GM18520 (cell line): ENCODE data around the gene NLRP6.
A peak's percentile ranks its signal among the peaks of the same experiment; 100 is the strongest.
"Not testable (repeated sequence)": the region's sequence is repeated elsewhere in the genome, so short reads cannot be mapped to it uniquely, and the experiment has no call there.

Source experiments
- ATAC-seq: cut with Tn5 transposase; IDR thresholded peaks from one replicate; pipeline ENCODE4 v1.9.1; 2021; ENCODE audit not compliant: unreplicated experiment

Gene NLRP6

DNA sequence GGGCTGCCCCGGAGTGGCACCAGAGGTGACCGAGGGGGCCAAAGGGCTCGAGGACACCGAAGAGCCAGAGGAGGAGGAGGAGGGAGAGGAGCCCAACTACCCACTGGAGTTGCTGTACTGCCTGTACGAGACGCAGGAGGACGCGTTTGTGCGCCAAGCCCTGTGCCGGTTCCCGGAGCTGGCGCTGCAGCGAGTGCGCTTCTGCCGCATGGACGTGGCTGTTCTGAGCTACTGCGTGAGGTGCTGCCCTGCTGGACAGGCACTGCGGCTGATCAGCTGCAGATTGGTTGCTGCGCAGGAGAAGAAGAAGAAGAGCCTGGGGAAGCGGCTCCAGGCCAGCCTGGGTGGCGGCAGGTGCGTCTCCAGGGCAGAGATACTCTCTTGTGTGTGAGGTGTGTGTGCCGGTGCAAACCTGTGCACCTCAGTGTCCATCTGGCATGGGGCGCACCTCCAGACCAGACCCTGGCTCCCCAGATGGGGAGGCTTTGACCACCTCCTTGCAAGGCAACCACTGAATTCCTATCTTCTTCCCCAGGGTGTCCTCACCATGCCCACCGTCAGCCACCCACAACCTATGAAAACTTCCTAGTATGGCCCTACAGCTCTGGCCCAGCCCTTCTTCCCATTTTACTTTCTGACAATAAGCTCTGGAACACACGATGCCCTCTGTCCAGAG, 3.4 kb downstream of the NLRP6 start:
- ATAC-seq: no peak

DNA sequence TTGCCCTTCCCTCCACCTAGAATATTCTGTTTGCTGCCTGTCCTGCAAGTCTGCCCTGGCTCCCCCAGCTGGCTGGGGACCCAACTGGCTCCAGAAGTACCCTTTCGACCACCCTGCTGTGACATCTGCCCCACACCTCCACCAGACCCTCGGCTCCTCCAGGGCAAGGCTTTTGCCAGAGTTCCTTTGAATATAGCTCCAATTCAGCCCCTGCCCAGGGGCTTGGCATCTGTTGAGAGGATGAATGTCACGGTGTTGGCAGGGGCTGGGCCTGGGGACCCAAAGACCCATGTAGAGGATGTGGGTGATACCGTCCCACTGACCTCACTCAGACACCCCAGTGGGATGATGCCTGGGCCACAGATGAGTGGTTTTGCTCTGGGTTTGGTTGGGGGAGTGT, 4.0 kb downstream of the NLRP6 start:
- ATAC-seq: no peak

DNA sequence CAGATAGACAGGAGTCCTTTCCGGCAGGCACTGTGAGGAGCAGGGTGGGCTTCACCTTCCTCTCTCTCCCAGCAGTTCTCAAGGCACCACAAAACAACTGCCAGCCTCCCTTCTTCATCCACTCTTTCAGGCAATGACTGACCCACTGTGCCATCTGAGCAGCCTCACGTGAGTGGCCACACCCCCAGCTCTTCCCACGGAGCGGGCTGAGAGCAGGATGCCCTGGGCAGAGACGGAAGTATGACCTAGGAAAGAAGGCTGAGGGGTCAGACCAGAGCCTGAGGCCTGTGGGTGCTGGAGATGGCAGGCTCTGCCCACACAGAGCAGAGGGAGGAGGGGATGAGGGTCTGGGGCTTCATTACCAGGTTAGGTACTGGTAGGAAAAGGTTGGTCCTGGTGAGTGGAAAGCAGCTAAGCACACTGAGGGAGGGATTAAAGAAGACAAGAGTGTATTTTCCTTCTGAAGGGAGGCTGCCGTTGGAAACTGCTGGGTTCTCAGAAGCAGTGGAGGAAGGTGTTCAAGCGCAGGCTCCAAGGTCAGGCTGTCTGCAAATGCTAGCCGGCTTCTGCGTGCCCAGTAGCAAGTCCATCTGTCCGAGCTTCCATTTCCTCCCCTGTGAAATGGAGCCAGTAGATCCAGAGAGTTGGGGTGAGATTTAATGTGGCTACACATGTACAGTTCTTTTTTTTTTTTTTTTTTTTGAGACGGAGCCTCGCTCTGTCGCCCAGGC, 4.6 kb downstream of the NLRP6 start:
- no peak for ATAC-seq

DNA sequence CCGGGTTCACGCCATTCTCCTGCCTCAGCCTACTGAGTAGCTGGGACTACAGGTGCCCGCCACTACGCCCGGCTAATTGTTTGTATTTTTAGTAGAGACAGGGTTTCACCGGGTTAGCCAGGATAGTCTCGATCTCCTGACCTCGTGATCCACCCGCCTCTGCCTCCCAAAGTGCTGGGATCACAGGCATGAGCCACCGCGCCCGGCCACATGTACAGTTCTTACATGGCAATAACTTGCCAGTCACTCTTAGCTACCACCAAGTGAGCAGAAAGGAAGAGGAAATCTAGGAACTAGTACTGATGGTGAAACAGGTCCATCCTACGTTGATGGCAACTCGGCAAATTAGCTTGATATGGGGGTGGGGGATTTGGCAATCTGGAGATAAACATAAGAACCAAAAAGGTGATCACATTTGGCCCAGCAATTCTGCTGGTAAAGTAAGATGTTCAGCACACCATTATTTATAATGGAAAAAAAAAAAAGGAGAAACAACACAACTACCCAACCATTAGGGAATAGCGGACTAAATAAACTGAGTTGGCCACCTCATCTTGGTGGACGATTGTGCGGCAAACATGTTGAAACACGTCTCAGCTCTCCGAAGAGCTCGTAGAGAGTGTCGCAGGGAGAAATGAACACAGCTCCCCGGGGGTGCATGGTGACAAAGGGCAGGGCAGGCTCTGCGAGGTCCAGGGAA, 5.3 kb downstream of the NLRP6 start:
- no peak for ATAC-seq

DNA sequence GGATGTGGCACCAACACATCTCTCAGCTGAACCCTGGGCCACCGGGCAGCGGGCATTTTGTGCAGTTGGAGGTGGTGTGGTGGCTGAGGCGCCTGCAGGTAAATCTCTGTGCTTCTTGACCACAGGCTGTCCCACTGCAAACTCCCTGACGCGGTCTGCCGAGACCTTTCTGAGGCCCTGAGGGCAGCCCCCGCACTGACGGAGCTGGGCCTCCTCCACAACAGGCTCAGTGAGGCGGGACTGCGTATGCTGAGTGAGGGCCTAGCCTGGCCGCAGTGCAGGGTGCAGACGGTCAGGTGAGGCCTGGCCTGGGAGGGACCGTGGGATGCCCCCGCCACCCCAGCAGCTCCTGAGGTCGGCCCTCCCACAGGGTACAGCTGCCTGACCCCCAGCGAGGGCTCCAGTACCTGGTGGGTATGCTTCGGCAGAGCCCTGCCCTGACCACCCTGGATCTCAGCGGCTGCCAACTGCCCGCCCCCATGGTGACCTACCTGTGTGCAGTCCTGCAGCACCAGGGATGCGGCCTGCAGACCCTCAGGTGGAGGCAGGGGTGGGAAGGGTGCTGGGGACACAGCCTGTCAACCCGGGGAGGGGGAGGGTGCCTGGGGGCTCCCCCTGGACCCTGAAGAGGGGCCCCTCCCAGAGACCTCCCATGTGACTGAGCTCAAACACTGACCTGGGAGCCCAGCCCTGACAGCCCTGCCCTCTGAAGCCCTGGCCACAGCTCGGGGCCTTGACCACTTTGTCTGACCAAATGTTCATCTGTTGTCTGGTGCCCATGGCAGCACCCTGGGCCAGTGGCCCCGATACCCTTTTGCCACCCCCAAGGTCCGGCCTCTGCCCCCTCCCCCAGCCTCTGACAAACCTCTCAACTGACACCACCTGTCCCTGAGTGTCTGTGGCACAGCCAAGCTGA, 6.2 kb downstream of the NLRP6 start:
- no peak for ATAC-seq

DNA sequence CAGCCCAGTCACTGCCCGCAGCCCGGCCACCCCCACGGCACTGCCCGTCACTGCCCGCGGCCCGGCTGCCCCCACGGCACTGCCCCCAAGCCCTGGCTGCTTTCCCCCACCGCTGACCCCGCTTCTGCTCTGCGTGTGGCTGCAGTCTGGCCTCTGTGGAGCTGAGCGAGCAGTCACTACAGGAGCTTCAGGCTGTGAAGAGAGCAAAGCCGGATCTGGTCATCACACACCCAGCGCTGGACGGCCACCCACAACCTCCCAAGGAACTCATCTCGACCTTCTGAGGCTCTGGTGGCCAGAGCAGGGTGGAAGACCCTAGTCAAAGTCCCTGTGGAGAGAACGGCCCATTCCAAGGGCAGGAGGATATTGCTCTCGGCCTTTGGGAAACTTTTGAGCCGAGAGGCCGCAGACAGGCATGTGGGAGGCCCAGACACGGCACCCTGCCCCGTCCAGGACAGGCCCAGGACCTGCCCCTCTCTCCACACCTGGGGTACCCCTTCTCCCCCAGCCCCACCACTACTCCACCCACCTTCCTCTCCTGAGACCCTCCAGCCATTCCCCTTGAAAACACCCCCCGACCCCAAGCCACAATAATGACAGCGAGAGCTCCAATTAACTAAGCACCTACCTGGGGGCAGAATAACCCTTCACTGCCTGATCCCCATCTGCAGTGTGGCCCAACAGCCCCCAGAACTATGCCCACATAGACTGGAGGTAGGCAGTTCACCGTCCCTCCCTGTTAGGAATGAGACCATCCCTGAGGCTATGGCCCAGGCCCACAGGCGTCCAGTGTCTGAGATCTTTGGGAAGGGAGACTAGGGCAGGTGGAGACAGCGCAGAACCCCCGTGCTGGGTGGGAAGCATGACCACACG, 7.0 kb downstream of the NLRP6 start:
- no peak for ATAC-seq

DNA sequence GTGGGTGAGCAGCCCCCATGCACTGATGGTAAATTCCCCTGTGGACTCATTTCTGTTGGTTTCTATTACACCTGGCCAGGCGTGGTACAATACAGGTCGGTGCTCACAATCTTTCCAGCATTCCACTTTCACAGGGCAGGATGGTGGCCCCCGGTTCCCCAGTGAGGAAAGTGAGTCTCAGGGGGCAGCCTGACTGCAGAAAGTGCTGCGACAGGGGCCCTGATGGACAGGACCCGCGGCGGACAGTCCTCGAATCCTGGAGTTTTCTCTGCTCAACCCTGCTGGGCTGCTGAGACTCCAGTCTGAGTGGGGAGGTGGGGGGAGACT, 7.7 kb downstream of the NLRP6 start:
- ATAC-seq: no peak

DNA sequence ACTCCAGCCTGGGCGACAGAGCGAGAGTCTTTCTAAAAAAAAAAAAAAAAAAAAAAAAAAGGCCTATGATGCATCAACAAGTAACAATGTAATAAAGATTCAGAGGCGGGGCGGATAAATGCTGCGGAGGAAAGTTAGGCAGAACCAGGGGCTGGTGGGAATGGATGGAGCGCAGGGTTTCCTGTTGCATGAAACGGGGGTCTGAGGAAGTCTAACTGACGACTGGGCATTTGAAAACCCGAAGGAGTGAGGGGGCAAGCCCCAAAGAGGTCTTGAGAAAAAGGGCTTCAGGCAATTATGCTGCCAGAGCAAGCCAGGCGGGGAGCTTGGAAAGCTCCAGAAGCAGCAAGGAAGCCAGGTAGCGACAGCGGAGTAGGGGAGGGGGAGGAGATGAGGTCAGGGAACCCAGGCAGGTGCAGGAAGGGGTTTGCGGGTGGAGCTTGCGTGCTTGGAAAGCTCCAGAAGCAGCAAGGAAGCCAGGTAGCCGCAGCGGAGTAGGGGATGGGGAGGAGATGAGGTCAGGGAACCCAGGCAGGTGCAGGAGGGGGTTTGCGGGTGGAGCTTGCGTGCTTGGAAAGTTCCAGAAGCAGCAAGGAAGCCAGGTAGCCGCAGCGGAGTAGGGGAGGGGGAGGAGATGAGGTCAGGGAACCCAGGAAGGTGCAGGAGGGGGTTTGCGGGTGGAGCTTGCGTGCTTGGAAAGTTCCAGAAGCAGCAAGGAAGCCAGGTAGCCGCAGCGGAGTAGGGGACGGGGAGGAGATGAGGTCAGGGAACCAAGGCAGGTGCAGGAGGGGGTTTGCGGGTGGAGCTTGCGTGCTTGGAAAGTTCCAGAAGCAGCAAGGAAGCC, 9.0 kb downstream of the NLRP6 start:
- not testable (repeated sequence) for ATAC-seq

DNA sequence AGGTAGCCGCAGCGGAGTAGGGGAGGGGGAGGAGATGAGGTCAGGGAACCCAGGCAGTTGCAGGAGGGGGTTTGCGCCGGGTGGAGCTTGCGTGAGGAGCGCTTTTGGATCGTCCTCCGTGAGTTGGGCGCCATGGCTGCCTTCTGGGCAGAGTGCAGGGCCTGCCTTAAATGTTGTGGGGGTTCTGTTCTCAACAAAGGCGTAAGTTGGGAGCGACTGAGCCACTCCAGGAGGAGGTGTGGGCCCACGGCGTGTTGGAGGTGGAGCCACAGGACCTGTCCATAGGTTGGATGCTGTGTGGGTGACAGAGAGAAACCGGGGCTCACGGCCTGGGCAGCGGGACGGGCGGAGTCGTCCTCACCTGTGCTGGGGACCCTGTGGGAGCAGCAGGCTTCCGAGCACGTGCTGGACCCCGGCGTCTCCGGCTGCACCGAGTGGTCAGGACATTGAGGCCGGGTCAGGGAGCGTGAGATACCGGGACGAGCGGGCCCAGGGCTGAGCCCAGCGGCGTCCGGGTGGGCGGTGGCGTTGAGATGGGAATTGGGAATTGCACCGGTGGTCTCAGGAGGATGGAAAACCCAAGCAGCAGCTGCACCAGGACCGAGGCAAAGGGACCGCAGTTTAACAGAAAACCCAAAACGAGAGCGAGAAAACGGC, 9.7 kb downstream of the NLRP6 start:
- ATAC-seq: no peak

DNA sequence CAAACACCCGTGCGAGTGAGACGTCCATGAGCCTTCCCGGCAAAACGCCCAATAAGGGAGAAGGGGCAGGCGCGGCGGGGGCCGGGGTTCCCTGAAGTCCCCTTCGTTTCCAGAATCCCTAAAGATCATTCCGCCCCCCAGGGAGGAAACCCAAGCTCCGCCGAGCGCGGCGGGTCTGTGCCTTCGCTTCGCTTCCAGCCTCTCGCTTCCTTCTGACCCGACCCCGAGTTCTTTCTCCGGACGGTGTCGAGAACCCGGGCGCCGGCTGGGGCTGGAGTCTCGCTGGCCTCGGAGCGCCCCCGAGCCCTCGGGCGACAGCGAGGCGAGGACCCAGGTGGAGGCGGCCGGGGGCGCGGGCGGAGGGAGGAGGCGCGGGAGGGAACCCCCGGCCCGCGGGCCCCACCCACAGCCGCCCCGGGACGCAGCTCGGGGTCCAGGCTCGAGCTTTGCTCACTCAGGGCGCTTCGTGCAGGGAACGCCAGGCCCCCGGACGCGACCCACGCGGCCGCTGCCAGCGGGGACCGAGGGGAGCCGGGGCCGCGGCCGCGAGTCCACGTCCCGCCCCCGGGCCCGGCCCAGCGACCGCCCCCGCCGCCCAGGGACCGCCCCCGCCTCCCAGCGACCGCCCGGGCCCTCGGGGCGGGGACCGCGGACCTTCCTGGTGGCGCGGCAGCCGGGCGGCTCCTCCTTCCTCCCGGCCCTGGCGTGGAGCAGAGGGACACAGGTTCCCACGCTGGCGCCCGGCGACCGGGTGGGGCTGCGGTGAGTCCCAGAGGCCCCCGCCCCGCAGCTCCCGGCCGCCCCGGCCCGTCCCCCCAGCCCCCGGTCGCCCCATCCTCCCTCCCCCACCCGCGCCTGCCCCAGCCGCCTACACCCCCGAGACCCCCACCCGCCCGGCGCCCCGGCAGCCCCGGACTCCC, 10.5 kb downstream of the NLRP6 start, which contains the start of gene PGGHG:
TSS of gene PGGHG (plus strand) at position 649 of the 920 bp plus-strand sequence. CDS start 691 bp downstream, outside the sequence.
- peak; percentile 47 for ATAC-seq

DNA sequence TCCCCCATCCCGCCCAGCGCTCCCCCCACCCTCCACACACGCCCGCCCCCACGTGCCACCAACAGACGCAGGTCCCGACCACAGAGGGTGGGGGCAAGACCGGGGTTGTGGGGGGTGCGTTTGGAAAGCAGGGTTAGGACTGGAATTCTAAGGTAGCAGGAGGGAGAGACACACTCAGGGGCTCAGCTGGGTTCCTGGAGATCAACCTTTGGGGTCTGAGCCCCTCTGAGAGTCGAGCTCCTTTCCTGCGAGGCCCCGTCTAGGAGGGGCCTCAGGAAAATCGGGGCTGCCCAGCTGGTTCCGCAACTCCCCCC, 11.1 kb downstream of the NLRP6 start:
- no peak for ATAC-seq

DNA sequence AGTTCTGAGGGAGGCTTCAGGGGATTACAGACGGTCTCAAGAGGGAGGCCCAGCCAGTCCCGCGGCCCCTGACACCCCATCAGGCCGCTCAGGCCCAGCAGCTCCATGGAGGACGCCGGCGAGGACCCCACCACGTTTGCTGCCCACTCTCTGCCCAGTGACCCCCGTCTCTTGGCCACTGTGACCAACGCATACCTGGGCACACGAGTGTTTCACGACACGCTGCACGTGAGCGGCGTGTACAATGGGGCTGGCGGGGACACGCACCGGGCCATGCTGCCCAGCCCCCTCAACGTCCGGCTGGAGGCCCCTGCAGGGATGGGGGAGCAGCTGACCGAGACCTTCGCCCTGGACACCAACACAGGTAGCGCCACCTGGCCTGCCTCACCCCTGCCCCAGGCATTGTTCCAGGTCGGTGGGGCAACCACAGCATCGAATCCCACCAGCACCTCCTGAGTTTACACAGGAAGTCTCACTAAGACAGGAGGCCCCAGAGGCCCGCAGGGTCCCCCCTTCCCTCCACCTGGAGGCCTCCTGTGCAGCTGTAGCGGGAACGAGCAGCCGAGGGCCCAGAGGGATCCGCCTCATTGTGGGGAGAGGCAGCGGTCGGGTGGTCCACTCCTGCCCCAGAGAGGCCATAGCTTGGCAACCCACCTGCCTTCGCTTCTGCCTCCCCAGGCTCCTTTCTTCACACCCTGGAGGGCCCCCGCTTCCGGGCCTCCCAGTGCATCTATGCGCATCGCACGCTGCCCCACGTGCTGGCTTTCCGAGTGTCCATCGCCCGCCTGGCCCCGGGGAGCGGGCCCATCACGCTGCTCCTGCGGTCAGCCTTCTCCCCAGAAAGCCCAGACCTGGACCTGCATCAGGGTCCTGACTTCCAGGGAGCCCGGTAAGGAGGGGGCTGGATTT, 11.8 kb downstream of the NLRP6 start:
- no peak for ATAC-seq

DNA sequence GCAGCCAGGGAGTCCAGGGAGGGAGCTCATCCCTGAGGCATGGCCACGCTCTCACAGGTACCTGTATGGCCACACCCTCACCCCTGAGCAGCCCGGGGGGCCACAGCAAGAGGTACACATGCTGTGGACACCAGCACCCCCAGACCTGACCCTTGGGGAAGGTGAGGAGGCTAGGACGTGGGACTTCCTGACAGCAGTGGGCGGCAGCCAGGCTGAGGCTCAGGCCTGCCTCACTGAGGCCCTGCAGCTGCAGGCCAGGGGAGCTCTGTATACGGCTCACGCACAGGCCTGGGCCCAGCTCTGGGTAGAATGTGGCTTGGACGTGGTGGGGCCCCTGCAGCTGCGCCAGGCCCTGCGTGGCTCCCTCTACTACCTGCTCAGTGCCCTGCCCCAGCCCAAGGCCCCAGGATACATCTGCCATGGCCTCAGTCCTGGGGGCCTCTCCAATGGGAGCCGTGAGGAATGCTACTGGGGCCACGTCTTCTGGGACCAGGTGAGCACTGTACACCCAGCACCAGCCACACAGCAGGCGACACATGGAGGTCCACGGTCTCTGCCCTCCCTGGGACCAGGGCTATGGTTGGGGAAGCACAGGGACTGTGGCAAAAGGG, 12.5 kb downstream of the NLRP6 start:
- no peak for ATAC-seq

DNA sequence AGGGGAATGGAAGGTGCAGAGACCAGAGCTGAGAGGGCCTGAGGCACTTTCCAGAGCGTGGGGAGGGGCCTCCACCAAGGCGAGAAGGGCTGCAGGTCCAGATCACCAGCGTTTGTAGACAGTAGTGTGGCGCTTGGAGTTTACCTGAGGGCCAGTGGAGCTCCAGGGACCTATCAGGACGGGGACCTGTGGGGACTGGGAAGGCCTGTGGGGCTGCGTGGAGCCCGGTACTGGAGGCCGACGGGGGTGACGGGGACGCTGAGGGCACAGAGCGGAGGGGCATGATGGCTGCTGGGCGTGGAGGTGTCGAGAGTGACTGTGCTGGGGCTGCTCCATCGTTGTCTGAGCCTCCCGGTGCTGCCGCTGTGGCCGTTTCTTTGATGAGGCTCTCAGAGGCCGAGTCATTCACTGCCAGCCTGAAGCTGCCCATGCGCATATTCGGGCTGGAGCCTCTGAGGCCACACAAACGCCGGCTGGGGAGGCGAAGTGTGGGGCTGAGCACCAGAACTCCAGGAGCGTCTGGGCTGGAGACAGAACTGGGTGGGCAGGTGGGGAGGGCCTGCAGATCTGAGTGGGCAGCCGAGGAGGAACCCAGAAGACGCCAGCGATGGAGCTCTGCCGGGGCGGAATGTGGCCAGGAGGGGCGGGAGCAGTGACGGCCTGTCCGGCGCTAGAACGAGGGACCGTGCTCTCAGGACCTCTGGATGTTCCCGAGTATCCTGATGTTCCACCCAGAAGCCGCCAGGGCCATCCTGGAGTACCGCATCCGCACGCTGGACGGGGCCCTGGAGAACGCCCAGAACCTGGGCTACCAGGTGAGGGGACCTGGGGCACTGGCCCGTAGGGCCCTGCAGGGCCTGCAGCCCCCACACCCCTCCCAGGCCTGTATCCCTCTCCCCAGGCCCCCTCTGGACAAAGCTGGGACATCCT, 13.3 kb downstream of the NLRP6 start:
- ATAC-seq: no peak
